Fibroblast of lung (primary cell): ENCODE data around the gene SSBP3. TPM values are rescaled to one million over a fixed set of nuclear protein-coding genes. Genes with fewer than 3 reads are reported as not detected.
A peak's percentile ranks its signal among the peaks of the same experiment; 100 is the strongest.

Experiments used
- DNase-seq, 2 donors: peaks; one replicate each; pipeline versions ENCODE4 v3.0.0 to v3.0.0-alpha.2; 2010; ENCODE audit warnings: low read depth in 2 of 2
- H2AFZ ChIP-seq: 2 replicates; pipeline ENCODE4 v1.5.1; 2012; ENCODE audit warnings: low read length, control low read depth, inconsistent platforms
- H3K27ac ChIP-seq: 2 replicates; pipeline ENCODE4 v1.5.1; 2011; ENCODE audit warnings: low read length, control low read depth; ENCODE audit not compliant: insufficient read depth
- H3K27me3 ChIP-seq: 2 replicates; pipeline ENCODE4 v1.5.1; 2011; ENCODE audit warnings: mild to moderate bottlenecking, low read length; ENCODE audit not compliant: control insufficient read depth, insufficient read depth
- H3K36me3 ChIP-seq: 2 replicates; pipeline ENCODE4 v1.5.1; 2011; ENCODE audit warnings: low read length; ENCODE audit not compliant: control insufficient read depth, insufficient read depth
- H3K4me1 ChIP-seq: 2 replicates; pipeline ENCODE4 v1.5.1; 2011; ENCODE audit warnings: low read length; ENCODE audit not compliant: control insufficient read depth, insufficient read depth; ENCODE audit errors: extremely low read depth
- H3K4me2 ChIP-seq: 2 replicates; pipeline ENCODE4 v1.5.1; 2011; ENCODE audit warnings: low read length, control low read depth; ENCODE audit not compliant: insufficient read depth; ENCODE audit errors: extremely low read depth
- H3K4me3 ChIP-seq, 4 experiments: fragments of 200-600 bp in 1 of 4; sonication (generic) in 1 of 4; replicated peaks in 1 of 4; 2 replicates each; pipeline ENCODE4 v1.5.1; 2011 to 2016; ENCODE audit warnings: low read length in 4 of 4, low read depth in 3 of 4, mild to moderate bottlenecking in 3 of 4, control low read depth in 2 of 4, inconsistent platforms in 1 of 4, mixed read lengths in 1 of 4; ENCODE audit not compliant: insufficient read depth in 1 of 4; ENCODE audit errors: control extremely low read depth in 1 of 4
- H3K79me2 ChIP-seq: 2 replicates; pipeline ENCODE4 v1.5.1; 2012; ENCODE audit warnings: mild to moderate bottlenecking, low read length, inconsistent platforms; ENCODE audit not compliant: control insufficient read depth, insufficient read depth
- H3K9ac ChIP-seq: 2 replicates; pipeline ENCODE4 v1.5.1; 2011; ENCODE audit warnings: mild to moderate bottlenecking, low read length, control low read depth; ENCODE audit not compliant: insufficient read depth
- H3K9me3 ChIP-seq: 2 replicates; pipeline ENCODE4 v1.5.1; 2012; ENCODE audit warnings: low read depth, low read length; ENCODE audit not compliant: control insufficient read depth, insufficient read depth
- H4K20me1 ChIP-seq: 2 replicates; pipeline ENCODE4 v1.5.1; 2011; ENCODE audit warnings: low read length; ENCODE audit not compliant: control insufficient read depth, insufficient read depth; ENCODE audit errors: extremely low read depth
- EZH2 ChIP-seq: IDR thresholded peaks from 2 replicates; pipeline ENCODE4 v1.5.1; 2012; ENCODE audit warnings: low read length, control low read depth, mild to moderate bottlenecking; ENCODE audit errors: missing control alignments
- polyA plus RNA-seq, 2 donors: library from polyadenylated mRNA; depleted of rRNA in 1 of 2; stranded (reverse) in 1 of 2; unstranded in 1 of 2; fragments of >200 nt; gene quantifications; 2 replicates each; pipeline ENCODE4 v1.2.1, GENCODE V29; 2011 to 2012; ENCODE audit warnings: missing spikeins in 1 of 2
- total RNA-seq: library from RNA; depleted of rRNA; stranded (reverse); fragments of >200 nt; gene quantifications from 2 replicates; pipeline ENCODE4 v1.2.1, GENCODE V29; 2014
- TF ChIP-seq, protein P1 (sequence below), 2 donors: IDR thresholded peaks in 1 of 2; conservative IDR thresholded peaks in 1 of 2; 1 replicate in 1 of 2; 2 replicates in 1 of 2; pipeline ENCODE4 v1.5.1; 2011 to 2012; ENCODE audit warnings: low read length in 2 of 2, control low read depth in 1 of 2, inconsistent platforms in 1 of 2, low read depth in 1 of 2, mild to moderate bottlenecking in 1 of 2

SSBP3 gene
- total and polyA plus RNA-seq, 2 donors (not counting 1 experiment from before 2014, with no cell fraction given) = 9.4 to 26.4 TPM

DNA sequence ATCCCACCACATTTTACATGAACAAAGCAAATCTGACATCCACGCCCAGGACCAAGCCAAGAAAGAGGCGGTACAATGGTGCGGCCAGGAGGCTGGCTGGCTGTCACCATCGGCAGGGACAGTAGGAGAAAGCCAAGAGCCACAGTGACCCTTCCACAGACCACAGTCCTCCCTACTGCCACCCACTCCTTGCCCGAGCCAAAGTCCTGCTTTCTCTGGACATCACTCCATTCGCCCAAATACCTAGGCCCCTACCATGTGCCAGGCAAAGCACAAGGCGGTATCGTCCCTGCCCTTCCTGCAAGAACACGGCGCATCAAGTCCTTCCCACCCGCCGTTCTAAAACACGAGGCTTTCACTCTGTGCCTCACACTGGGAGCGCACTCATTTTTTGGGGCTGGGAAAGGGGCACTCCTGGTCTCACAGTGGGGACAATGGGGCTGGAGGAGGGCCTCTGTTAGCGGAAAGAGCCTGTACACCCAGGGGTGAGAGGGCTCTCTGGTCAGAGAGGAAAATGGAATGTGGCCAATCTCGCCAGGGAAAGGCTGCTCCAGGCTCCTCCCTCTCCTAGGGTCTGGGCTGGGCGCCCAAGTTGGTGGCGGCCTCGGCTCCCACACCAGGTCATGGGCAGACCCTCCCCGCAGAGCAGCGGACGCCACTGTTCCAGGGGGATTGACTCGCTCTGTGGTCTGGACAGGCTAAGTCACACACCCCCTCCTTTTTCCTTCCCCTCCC lies 26.5 kb downstream of the SSBP3 start:
- no peak overlapping the region for H3K27ac ChIP-seq
- no peaks in the 10 kb centered on the region for H3K27me3 ChIP-seq

DNA sequence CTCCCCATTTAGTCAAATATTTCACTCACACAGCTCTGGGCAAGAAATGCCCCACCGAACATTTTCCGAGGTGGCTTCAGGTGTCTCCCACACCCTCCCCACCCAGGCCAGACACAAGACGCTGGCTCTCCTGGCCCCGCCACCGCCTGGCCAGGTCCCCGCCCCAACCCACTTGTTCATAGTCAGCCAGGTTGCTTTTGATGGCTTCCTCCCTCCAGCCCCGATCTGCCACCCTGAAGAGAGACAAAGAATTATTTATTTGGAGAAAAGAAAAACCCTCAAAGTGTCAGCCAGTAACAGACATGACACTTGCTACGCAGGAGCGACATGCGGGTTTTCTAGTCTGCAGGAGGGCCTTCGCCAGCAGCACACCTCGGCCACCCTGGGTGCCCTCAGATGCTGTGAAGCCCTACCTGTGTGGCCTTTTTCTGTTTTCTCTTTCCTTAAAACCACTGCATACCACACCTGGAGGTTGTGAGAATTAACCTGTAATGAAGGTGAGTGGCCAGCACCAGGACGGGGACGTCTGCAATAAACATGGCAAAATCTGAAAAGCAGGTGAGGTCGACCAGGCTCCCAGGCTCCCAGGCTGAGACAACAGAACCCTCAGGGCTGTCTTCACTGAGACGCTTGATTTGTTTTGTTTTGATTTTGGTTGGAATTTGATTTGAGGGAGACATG lies 27.2 kb downstream of the SSBP3 start:
- no peaks in the 10 kb centered on the region for H4K20me1 ChIP-seq
- H3K4me2 ChIP-seq = no peak overlapping the region
- no peaks in the 10 kb centered on the region for H3K27me3 ChIP-seq
- no peaks in the 10 kb centered on the region for H3K9me3 ChIP-seq
- peaks cover 2% of the 10 kb centered on the region for H3K79me2 ChIP-seq
- TF ChIP-seq, protein P1, sequence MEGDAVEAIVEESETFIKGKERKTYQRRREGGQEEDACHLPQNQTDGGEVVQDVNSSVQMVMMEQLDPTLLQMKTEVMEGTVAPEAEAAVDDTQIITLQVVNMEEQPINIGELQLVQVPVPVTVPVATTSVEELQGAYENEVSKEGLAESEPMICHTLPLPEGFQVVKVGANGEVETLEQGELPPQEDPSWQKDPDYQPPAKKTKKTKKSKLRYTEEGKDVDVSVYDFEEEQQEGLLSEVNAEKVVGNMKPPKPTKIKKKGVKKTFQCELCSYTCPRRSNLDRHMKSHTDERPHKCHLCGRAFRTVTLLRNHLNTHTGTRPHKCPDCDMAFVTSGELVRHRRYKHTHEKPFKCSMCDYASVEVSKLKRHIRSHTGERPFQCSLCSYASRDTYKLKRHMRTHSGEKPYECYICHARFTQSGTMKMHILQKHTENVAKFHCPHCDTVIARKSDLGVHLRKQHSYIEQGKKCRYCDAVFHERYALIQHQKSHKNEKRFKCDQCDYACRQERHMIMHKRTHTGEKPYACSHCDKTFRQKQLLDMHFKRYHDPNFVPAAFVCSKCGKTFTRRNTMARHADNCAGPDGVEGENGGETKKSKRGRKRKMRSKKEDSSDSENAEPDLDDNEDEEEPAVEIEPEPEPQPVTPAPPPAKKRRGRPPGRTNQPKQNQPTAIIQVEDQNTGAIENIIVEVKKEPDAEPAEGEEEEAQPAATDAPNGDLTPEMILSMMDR (conservative IDR thresholded peaks at IDR 0.05 in 1 of 2, IDR thresholded peaks at IDR 0.05 in 1 of 2; ENCODE audit: low read depth in 1 of 2, low read length in 2 of 2) = no peak
- no peak for TF ChIP-seq EZH2
- no peak overlapping the region for H2AFZ ChIP-seq
- peaks cover 8% of the 10 kb centered on the region for H3K4me1 ChIP-seq
- H3K9ac ChIP-seq = no peak overlapping the region
- no peaks in the 10 kb centered on the region for H3K36me3 ChIP-seq
- DNase-seq = no peak
- no peak overlapping the region for H3K27ac ChIP-seq
- H3K4me3 ChIP-seq = no peak overlapping the region

More for the DNA sequence above, 26.5 kb downstream of the SSBP3 start:
- H3K4me3 ChIP-seq = no peak overlapping the region
- no peaks in the 10 kb centered on the region for H3K36me3 ChIP-seq
- peaks cover 2% of the 10 kb centered on the region for H3K79me2 ChIP-seq
- TF ChIP-seq, protein P1 (conservative IDR thresholded peaks at IDR 0.05 in 1 of 2, IDR thresholded peaks at IDR 0.05 in 1 of 2; ENCODE audit: low read depth in 1 of 2, low read length in 2 of 2) = no peak
- TF ChIP-seq EZH2 = no peak
- peak overlapping the region; percentile 54 for H3K4me2 ChIP-seq
- no peaks in the 10 kb centered on the region for H4K20me1 ChIP-seq
- peaks cover 8% of the 10 kb centered on the region for H3K4me1 ChIP-seq
- H3K9ac ChIP-seq = no peak overlapping the region
- H2AFZ ChIP-seq = no peak overlapping the region
- DNase-seq = peak; percentile 27 to 46
- H3K9me3 ChIP-seq = no peaks in the 10 kb centered on the region

DNA sequence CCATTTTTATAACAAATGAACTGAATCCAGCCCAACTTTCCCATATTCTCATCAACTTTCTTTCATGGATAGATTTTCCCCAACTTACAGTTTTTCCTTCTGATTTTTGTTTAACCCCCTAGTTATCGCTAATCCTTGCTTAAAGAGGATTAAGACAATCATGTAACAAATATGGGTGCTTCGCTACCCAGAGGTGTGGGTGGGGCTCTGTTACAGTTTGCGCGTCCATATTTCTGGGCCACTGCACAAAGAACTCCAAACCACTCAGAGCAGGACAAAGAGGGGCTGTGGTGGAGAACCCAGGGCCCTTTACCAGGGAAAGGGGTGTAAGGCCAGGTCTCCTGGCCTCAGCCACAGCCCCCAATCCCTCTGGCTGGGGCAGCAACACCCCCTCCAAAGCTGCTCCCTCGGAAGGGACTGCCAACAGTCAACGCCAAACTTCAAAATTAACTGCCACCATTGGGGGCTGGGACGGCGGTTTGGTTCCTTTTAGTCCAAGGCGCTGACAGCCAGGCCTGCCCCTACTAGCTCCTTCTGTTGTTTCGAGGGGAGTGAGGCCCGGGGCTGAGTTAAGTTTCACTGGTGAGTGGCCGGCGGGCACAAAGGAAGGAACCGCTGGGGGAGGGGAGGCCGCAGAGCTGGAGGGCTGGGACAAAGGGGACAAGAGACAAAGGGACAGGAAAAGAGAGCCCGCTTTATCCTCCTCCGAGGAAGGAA lies 27.9 kb downstream of the SSBP3 start:
- Histone ChIP-seq H3K4me2 (no peak overlapping the region), H3K4me1 (peaks cover 8% of the 10 kb centered on the region), H3K36me3 (no peaks in the 10 kb centered on the region), H4K20me1 (no peaks in the 10 kb centered on the region), H2AFZ (no peak overlapping the region), H3K9ac (no peak overlapping the region), H3K79me2 (peaks cover 2% of the 10 kb centered on the region), H3K4me3 (no peak overlapping the region), H3K9me3 (no peaks in the 10 kb centered on the region), H3K27me3 (no peaks in the 10 kb centered on the region), H3K27ac (no peak overlapping the region)
- no peak for TF ChIP-seq EZH2
- TF ChIP-seq, protein P1 (conservative IDR thresholded peaks at IDR 0.05 in 1 of 2, IDR thresholded peaks at IDR 0.05 in 1 of 2; ENCODE audit: low read depth in 1 of 2, low read length in 2 of 2) = no peak
- no peak for DNase-seq
